A549 treated with dexamethasone at 1 μM for 4 hours (cell line): ENCODE data around the gene PDE8A. TPM values are rescaled to one million over a fixed set of nuclear protein-coding genes. Genes with fewer than 3 reads are reported as not detected.

Experiments
- total RNA-seq: library from RNA; stranded (reverse); fragments of 200-300 nt; extraction: Qiagen RNA extraction; gene quantifications from 5 replicates; pipeline ENCODE4 v1.2.3, GENCODE V29; 2022

Gene PDE8A, protein sequence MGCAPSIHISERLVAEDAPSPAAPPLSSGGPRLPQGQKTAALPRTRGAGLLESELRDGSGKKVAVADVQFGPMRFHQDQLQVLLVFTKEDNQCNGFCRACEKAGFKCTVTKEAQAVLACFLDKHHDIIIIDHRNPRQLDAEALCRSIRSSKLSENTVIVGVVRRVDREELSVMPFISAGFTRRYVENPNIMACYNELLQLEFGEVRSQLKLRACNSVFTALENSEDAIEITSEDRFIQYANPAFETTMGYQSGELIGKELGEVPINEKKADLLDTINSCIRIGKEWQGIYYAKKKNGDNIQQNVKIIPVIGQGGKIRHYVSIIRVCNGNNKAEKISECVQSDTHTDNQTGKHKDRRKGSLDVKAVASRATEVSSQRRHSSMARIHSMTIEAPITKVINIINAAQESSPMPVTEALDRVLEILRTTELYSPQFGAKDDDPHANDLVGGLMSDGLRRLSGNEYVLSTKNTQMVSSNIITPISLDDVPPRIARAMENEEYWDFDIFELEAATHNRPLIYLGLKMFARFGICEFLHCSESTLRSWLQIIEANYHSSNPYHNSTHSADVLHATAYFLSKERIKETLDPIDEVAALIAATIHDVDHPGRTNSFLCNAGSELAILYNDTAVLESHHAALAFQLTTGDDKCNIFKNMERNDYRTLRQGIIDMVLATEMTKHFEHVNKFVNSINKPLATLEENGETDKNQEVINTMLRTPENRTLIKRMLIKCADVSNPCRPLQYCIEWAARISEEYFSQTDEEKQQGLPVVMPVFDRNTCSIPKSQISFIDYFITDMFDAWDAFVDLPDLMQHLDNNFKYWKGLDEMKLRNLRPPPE
- 20.3 to 30.4 TPM (median 26.4 TPM) in 5 replicates for total RNA-seq

DNA sequence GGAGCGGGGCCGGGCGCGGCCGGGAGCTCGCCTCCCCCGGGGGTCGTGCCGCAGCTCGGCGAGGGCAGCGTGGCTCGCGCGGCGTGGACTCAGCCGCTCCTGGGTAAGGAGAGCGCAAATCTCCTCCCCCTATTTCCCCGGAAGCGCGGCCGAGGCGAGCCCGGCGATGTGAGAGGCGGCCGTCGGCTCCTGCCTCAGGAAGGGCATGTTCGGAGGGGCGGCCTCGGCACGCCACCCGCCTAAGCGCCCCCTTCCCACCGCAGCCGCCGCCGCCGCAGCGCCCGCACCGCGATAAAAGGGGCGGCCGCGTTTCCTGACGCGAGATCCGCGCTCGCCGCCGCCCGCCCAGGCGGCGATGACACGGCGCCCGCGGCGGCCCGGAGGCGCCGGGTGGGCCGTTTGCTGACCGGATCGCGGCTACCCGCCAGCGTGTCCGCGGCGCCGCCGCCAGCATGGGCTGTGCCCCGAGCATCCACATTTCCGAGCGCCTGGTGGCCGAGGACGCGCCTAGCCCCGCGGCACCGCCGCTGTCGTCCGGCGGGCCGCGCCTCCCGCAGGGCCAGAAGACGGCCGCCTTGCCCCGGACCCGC is at the start of gene PDE8A:
TSS of gene PDE8A (plus strand) at position 146 of the 590 bp plus-strand sequence. CDS start at position 453, 307 bp downstream.

Other genes with a start within 250 kb of the PDE8A start
- gene ZNF592, start 233.3 kb upstream of the PDE8A start, total RNA-seq, result 13.4 to 24.5 TPM (median 22.9 TPM) in 5 replicates
- gene ALPK3, start 164.5 kb upstream of the PDE8A start, total RNA-seq, result 0.03 to 0.22 TPM (median 0.10 TPM) in 5 replicates
- gene SLC28A1, start 97.2 kb upstream of the PDE8A start, total RNA-seq, result 0.04 TPM in 1 of 5 replicates, not detected in the others